H1 (cell line): ENCODE measurements around the gene ST3GAL3. TPM values are rescaled to one million over a fixed set of nuclear protein-coding genes. Genes with fewer than 3 reads are reported as not detected.

Experiments
- CTCF ChIA-PET: fragments of 300-600 bp; sonication (Branson Sonifier 250); formaldehyde crosslinking; loops from one replicate; lab custom pipeline; 2021; ENCODE audit not compliant: partially characterized antibody; lab: Charles Lee
- POLR2A ChIA-PET: fragments of 300-600 bp; sonication (Branson Sonifier 250); formaldehyde crosslinking; loops from one replicate; lab custom pipeline; 2021; ENCODE audit warnings: inconsistent platforms; ENCODE audit not compliant: partially characterized antibody; lab: Charles Lee
- DNase-seq, 2 experiments: peaks; one replicate each; pipeline versions ENCODE4 v3.0.0 to v3.0.0-alpha.2; 2010 to 2022; ENCODE audit warnings: low spot score in 2 of 2, low read depth in 1 of 2, mixed read lengths in 1 of 2
- FAIRE-seq: peaks from 2 replicates; lab custom pipeline; 2011; peaks lifted over from hg19 to GRCh38; lab: Jason Lieb, UNC
- H2AFZ ChIP-seq: 2 replicates; pipeline ENCODE4 v1.8.1; 2012; ENCODE audit warnings: low read length, inconsistent platforms
- H2AK5ac ChIP-seq: 2 replicates; pipeline ENCODE4 v1.6.1; 2013; ENCODE audit warnings: low read depth, low read length
- H2BK120ac ChIP-seq: replicated peaks from 2 replicates; pipeline ENCODE3; 2013; ENCODE audit warnings: low read depth, low read length, inconsistent platforms
- H2BK12ac ChIP-seq: 2 replicates; pipeline ENCODE4 v1.6.1; 2013; ENCODE audit warnings: low read depth, low read length
- H2BK15ac ChIP-seq: 2 replicates; pipeline ENCODE4 v1.6.1; 2013; ENCODE audit warnings: low read length
- H2BK20ac ChIP-seq: 2 replicates; pipeline ENCODE4 v1.6.1; 2013; ENCODE audit warnings: low read length
- H2BK5ac ChIP-seq: 2 replicates; pipeline ENCODE4 v1.6.1; 2013; ENCODE audit warnings: low read depth, low read length
- H3K14ac ChIP-seq: 2 replicates; pipeline ENCODE4 v1.6.1; 2013; ENCODE audit warnings: inconsistent platforms; ENCODE audit not compliant: insufficient read length
- H3K18ac ChIP-seq: 2 replicates; pipeline ENCODE4 v1.6.1; 2013; ENCODE audit warnings: low read length; ENCODE audit errors: extremely low read depth
- H3K23ac ChIP-seq: 2 replicates; pipeline ENCODE4 v1.6.1; 2013; ENCODE audit warnings: inconsistent platforms; ENCODE audit not compliant: insufficient read length
- H3K23me2 ChIP-seq: 2 replicates; pipeline ENCODE4 v1.6.1; 2013; ENCODE audit warnings: low read depth, low read length
- H3K27ac ChIP-seq: 2 replicates; pipeline ENCODE4 v1.6.1; 2011; ENCODE audit warnings: low read depth, low read length, inconsistent platforms
- H3K27me3 ChIP-seq, 4 experiments: replicated peaks in 1 of 4; 1 replicate in 1 of 4; 2 replicates in 3 of 4; pipeline versions ENCODE4 v1.6.1 to v1.8.1; 2011 to 2013; ENCODE audit warnings: low read length in 3 of 4, mild to moderate bottlenecking in 3 of 4, inconsistent platforms in 2 of 4, mixed read lengths in 2 of 4, moderate library complexity in 1 of 4; ENCODE audit not compliant: control insufficient read depth in 3 of 4, insufficient read depth in 3 of 4; ENCODE audit errors: extremely low read depth in 1 of 4
- H3K36me3 ChIP-seq, 4 experiments: 2 replicates each; pipeline versions ENCODE4 v1.6.1 to v1.8.1; 2011 to 2013; ENCODE audit warnings: mild to moderate bottlenecking in 4 of 4, low read length in 3 of 4, moderate library complexity in 2 of 4, control low read depth in 1 of 4, inconsistent platforms in 1 of 4; ENCODE audit not compliant: insufficient read depth in 4 of 4, control insufficient read depth in 2 of 4
- H3K4ac ChIP-seq: replicated peaks from 2 replicates; pipeline ENCODE3; 2013; ENCODE audit warnings: low read length, low read depth, mixed read lengths, inconsistent platforms; ENCODE audit not compliant: insufficient read length
- H3K4me1 ChIP-seq, 4 experiments: replicated peaks in 1 of 4; 1 replicate in 1 of 4; 2 replicates in 3 of 4; pipeline versions ENCODE4 v1.6.1 to v1.8.1; 2011 to 2013; ENCODE audit warnings: low read length in 3 of 4, inconsistent platforms in 2 of 4, mixed read lengths in 1 of 4; ENCODE audit not compliant: insufficient read depth in 4 of 4, control insufficient read depth in 3 of 4
- H3K4me2 ChIP-seq, 2 experiments: 2 replicates each; pipeline versions ENCODE4 v1.6.1 to v1.8.1; 2011 to 2013; ENCODE audit warnings: low read depth in 2 of 2, low read length in 2 of 2, control low read depth in 1 of 2, inconsistent platforms in 1 of 2, mild to moderate bottlenecking in 1 of 2; ENCODE audit not compliant: insufficient read depth in 1 of 2
- H3K4me3 ChIP-seq, 4 experiments: fragments of 200-600, 300-600 bp in 1 of 4; sonication (generic), shearing (Covaris generic), sonication (Bioruptor Twin) in 1 of 4; 2 replicates each; pipeline versions ENCODE4 v1.5.1 to v1.8.1; 2011 to 2016; ENCODE audit warnings: low read length in 4 of 4, low read depth in 3 of 4, control low read depth in 2 of 4, inconsistent platforms in 2 of 4, mild to moderate bottlenecking in 2 of 4, mixed read lengths in 1 of 4, moderate library complexity in 1 of 4; ENCODE audit not compliant: insufficient read depth in 2 of 4; ENCODE audit errors: extremely low read depth in 1 of 4
- H3K56ac ChIP-seq: replicated peaks from 2 replicates; pipeline ENCODE3; 2013; ENCODE audit warnings: low read depth, mild to moderate bottlenecking, mixed read lengths, low read length, inconsistent platforms; ENCODE audit not compliant: insufficient read length
- H3K79me1 ChIP-seq: 2 replicates; pipeline ENCODE4 v1.6.1; 2013; ENCODE audit warnings: low read depth, low read length, control low read depth
- H3K79me2 ChIP-seq, 2 experiments: 2 replicates each; pipeline versions ENCODE4 v1.6.1 to v1.8.1; 2012 to 2013; ENCODE audit warnings: low read length in 2 of 2, mild to moderate bottlenecking in 2 of 2, inconsistent platforms in 1 of 2; ENCODE audit not compliant: insufficient read depth in 2 of 2, control insufficient read depth in 1 of 2
- H3K9ac ChIP-seq, 4 experiments: replicated peaks in 1 of 4; 1 replicate in 1 of 4; 2 replicates in 3 of 4; pipeline versions ENCODE4 v1.6.1 to v1.8.1; 2011 to 2013; ENCODE audit warnings: low read depth in 3 of 4, low read length in 3 of 4, control low read depth in 2 of 4, mild to moderate bottlenecking in 2 of 4, moderate library complexity in 2 of 4, inconsistent platforms in 1 of 4; ENCODE audit errors: extremely low read depth in 1 of 4
- H3K9me3 ChIP-seq, 2 experiments: 2 replicates each; pipeline versions ENCODE4 v1.6.1 to v1.8.1; 2012 to 2013; ENCODE audit warnings: mild to moderate bottlenecking in 2 of 2, moderate library complexity in 2 of 2, control low read depth in 1 of 2, inconsistent platforms in 1 of 2, low read depth in 1 of 2, low read length in 1 of 2, mixed read lengths in 1 of 2; ENCODE audit not compliant: insufficient read depth in 2 of 2
- H4K20me1 ChIP-seq, 2 experiments: replicated peaks in 1 of 2; 2 replicates each; pipeline versions ENCODE3 to v1.8.1; 2011 to 2013; ENCODE audit warnings: inconsistent platforms in 2 of 2, low read length in 2 of 2, mild to moderate bottlenecking in 1 of 2; ENCODE audit not compliant: insufficient read depth in 2 of 2, control insufficient read depth in 1 of 2
- H4K5ac ChIP-seq: 2 replicates; pipeline ENCODE4 v1.6.1; 2013; ENCODE audit warnings: low read length, low read depth, mixed read lengths, inconsistent platforms; ENCODE audit not compliant: insufficient read length
- H4K8ac ChIP-seq: 2 replicates; pipeline ENCODE4 v1.8.0; 2013; ENCODE audit warnings: mild to moderate bottlenecking, moderate library complexity, low read length, inconsistent platforms; ENCODE audit not compliant: insufficient read depth; ENCODE audit errors: extremely low read depth
- H4K91ac ChIP-seq: replicated peaks from 2 replicates; pipeline ENCODE3; 2013; ENCODE audit warnings: low read length, mixed read lengths, inconsistent platforms; ENCODE audit not compliant: insufficient read length
- BRCA1 ChIP-seq: IDR thresholded peaks from 2 replicates; pipeline ENCODE4 v1.6.1; 2012; ENCODE audit warnings: low read depth, low read length, improper control_type of control experiment
- CEBPB ChIP-seq: IDR thresholded peaks from 2 replicates; pipeline ENCODE4 v1.6.1; 2012; ENCODE audit warnings: low read depth, low read length
- CREB1 ChIP-seq: IDR thresholded peaks from 2 replicates; pipeline ENCODE4 v1.6.1; 2012; ENCODE audit warnings: inconsistent platforms
- E2F6 ChIP-seq: IDR thresholded peaks from 2 replicates; pipeline ENCODE4 v1.6.1; 2012; ENCODE audit warnings: inconsistent platforms
- EGR1 ChIP-seq: IDR thresholded peaks from 2 replicates; pipeline ENCODE4 v1.6.1; 2011; ENCODE audit warnings: low read depth, low read length, borderline replicate concordance
- HDAC2 ChIP-seq, 2 experiments: fragments of 300-600 bp in 1 of 2; sonication (generic) in 1 of 2; IDR thresholded peaks; 2 replicates each; pipeline ENCODE4 v1.6.1; 2011 to 2012; ENCODE audit warnings: low read depth in 2 of 2, low read length in 2 of 2, mild to moderate bottlenecking in 2 of 2, moderate library complexity in 2 of 2, borderline replicate concordance in 1 of 2, inconsistent platforms in 1 of 2
- JUND ChIP-seq: IDR thresholded peaks from 2 replicates; pipeline ENCODE4 v1.6.1; 2011; ENCODE audit warnings: mild to moderate bottlenecking, improper control_type of control experiment, low read length
- KDM5A ChIP-seq: fragments of 200-600 bp; IDR thresholded peaks from 2 replicates; pipeline ENCODE4 v1.7.1; 2012; ENCODE audit warnings: mild to moderate bottlenecking, low read length, inconsistent platforms, mixed read lengths
- POU5F1 ChIP-seq: IDR thresholded peaks from 2 replicates; pipeline ENCODE4 v1.6.1; 2011; ENCODE audit warnings: low read depth, mild to moderate bottlenecking, low read length, moderate library complexity
- SIN3A ChIP-seq, 2 experiments: IDR thresholded peaks in 1 of 2; conservative IDR thresholded peaks in 1 of 2; 2 replicates each; pipeline ENCODE4 v1.6.1; 2011 to 2012; ENCODE audit warnings: low read length in 2 of 2, improper control_type of control experiment in 1 of 2, low read depth in 1 of 2, mild to moderate bottlenecking in 1 of 2
- SIRT6 ChIP-seq: IDR thresholded peaks from one replicate; pipeline ENCODE4 v1.7.1; 2012; ENCODE audit warnings: low read length, inconsistent platforms
- ZNF274 ChIP-seq: IDR thresholded peaks from 2 replicates; pipeline ENCODE4 v1.7.0; 2012; ENCODE audit warnings: low read length, borderline replicate concordance; ENCODE audit errors: extremely low read depth
- WGBS, 2 experiments: shearing (Covaris generic) in 1 of 2; methylation state at CpG; one replicate each; pipeline versions ENCODE4 v1.1.6 to v1.1.7; 2013 to 2015; ENCODE audit warnings: low lambda C conversion rate in 2 of 2, mixed read lengths in 2 of 2, inconsistent platforms in 1 of 2, low coverage in 1 of 2, missing lambda C conversion rate in 1 of 2; ENCODE audit not compliant: insufficient replicate concordance in 2 of 2, insufficient coverage in 1 of 2, insufficient read length in 1 of 2; ENCODE audit errors: extremely low coverage in 1 of 2, missing lambda C conversion rate in 1 of 2; 5-methylcytosine and 5-hydroxymethylcytosine counted together
- polyA plus RNA-seq, 7 experiments: library from polyadenylated mRNA; depleted of rRNA in 3 of 7; stranded (reverse) in 5 of 7; unstranded in 2 of 7; fragments of >200 nt in 5 of 7; fragments of 200-250 nt in 2 of 7; gene quantifications; 1 replicate in 5 of 7; 2 replicates in 1 of 7; 4 replicates in 1 of 7; pipeline versions ENCODE4 v1.2.1 to v1.2.3, GENCODE V29; 2011 to 2013; ENCODE audit warnings: missing spikeins in 2 of 7, mixed read lengths in 2 of 7
- total RNA-seq: library from RNA; stranded (reverse); fragmentation: NEBNext Ultra II Directional; extraction: Animal tissue kit (Norgen Biotek cat#: 25700); gene quantifications from 2 replicates; pipeline ENCODE4 v1.2.1, GENCODE V29; 2021

The ST3GAL3 gene
- total and polyA plus RNA-seq, 2 of the 8 experiments (the other 6 are each of a cell fraction or from before 2014, with no cell fraction given), result 6.8 to 7.0 TPM

DNA sequence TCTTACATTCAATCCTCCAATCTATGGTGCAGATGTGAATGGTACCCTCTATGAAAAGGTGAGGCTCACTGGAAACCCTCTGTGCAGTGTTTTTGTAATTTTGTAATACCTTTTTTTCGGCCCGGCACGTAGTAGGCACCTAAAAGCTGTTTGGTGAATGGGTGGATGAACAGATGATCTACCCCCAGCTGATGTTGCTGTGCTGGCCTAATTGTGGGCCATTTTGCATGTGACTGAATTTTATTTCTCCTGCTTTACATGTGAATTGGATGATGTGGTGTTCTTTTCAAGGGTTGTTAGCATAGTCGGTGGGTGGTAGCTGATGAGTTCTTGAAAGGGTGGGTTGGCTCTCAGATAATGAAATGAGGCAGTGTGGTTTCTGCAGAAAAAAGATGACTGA, 47.0 kb upstream of the ST3GAL3 start:
- no peak overlapping the region for H3K18ac ChIP-seq
- no peak overlapping the region for H3K23ac ChIP-seq
- H2AK5ac ChIP-seq, result no peak overlapping the region
- peak overlapping the region; percentile 51 to 80 for H3K4me2 ChIP-seq
- FAIRE-seq, result peak; percentile 100
- ChIA-PET CTCF (interaction anchor here (0.6 to 2.2 kb wide), 9 partner anchors 9 to 1028 kb away, joined by 3 to 8 read pairs (median 4); partner anchors contain the start of gene KDM4A), POLR2A (interaction anchor here (0.7 to 33.6 kb wide), 17 partner anchors 0 to 371 kb away, joined by 3 to 651 read pairs (median 4); partner anchors contain the start of genes ATP6V0B, IPO13, KDM4A and PTPRF)
- H3K79me2 ChIP-seq, result peaks cover 3 to 15% of the 10 kb centered on the region in 2 experiments; a peak in 2 of 4 replicates
- peak overlapping the region; percentile 55; the same call in 1 of the 2 replicates for H3K27ac ChIP-seq
- H3K4me1 ChIP-seq, result peaks cover 3 to 14% (median 11%) of the 10 kb centered on the region in 4 experiments; a peak in 6 of 7 replicates
- H2BK12ac ChIP-seq, result peak overlapping the region; percentile 86; the same call in 1 of the 2 replicates
- H3K4me3 ChIP-seq, result peak overlapping the region in 1 of 4 experiments; percentile 37; a peak in 2 of 8 replicates
- no peak overlapping the region for H2AFZ ChIP-seq
- H2BK15ac ChIP-seq, result no peak overlapping the region
- no peak overlapping the region for H3K4ac ChIP-seq
- no peak overlapping the region for H3K56ac ChIP-seq
- H3K79me1 ChIP-seq, result peaks cover 5% of the 10 kb centered on the region
- no peak overlapping the region for H4K91ac ChIP-seq
- H4K8ac ChIP-seq, result no peak overlapping the region
- H3K27me3 ChIP-seq, result no peaks in the 10 kb centered on the region
- H3K36me3 ChIP-seq, result peaks cover 30 to 86% (median 54%) of the 10 kb centered on the region in 4 experiments
- no peak overlapping the region for H3K14ac ChIP-seq
- no peak overlapping the region for H3K9ac ChIP-seq
- H4K20me1 ChIP-seq, result peaks cover 3 to 16% of the 10 kb centered on the region in 2 experiments
- peak in 1 of 2 experiments; percentile 54 for DNase-seq
- peaks cover 2% of the 10 kb centered on the region; the same call in 1 of the 2 replicates for H3K23me2 ChIP-seq
- H2BK120ac ChIP-seq, result no peak overlapping the region
- no peaks in the 10 kb centered on the region for H3K9me3 ChIP-seq
- no peak overlapping the region for H2BK5ac ChIP-seq
- H2BK20ac ChIP-seq, result no peak overlapping the region
- WGBS, 2 experiments, result 10% methylated on average over 4 of the region's 4 CpGs; no CpG with 5 or more reads in 1 of the 2 experiments
- H4K5ac ChIP-seq, result no peak overlapping the region
- TF ChIP-seq EGR1, result no peak
- TF ChIP-seq SIN3A (conservative IDR thresholded peaks at IDR 0.05 in 1 of 2, IDR thresholded peaks at IDR 0.05 in 1 of 2; ENCODE audit: low read depth in 1 of 2, low read length in 2 of 2), result peak; percentile 37 to 55; a peak in 1 of 4 replicates
- peak; percentile 99 for TF ChIP-seq POU5F1
- TF ChIP-seq JUND, result no peak
- TF ChIP-seq KDM5A, result no peak
- no peak for TF ChIP-seq BRCA1
- peak; percentile 69 for TF ChIP-seq CREB1
- peak; percentile 60 to 84; a peak in 3 of 4 replicates for TF ChIP-seq HDAC2 (IDR thresholded peaks at IDR 0.05; ENCODE audit: borderline replicate concordance in 1 of 2, low read depth in 2 of 2, low read length in 2 of 2)
- no peak for TF ChIP-seq SIRT6
- TF ChIP-seq CEBPB, result no peak
- TF ChIP-seq E2F6, result no peak
- TF ChIP-seq ZNF274, result no peak
